ENCODE measurements around the gene TNRC6B.

- no peak for TF ChIP-seq POLR2AphosphoS5 (IDR thresholded peaks at IDR 0.05)
- no peak for TF ChIP-seq POLR2A (IDR thresholded peaks at IDR 0.05; ENCODE audit: low read depth)
- TF ChIP-seq CTCF (IDR thresholded peaks at IDR 0.05): no peak
- no peak for TF ChIP-seq EP300 (IDR thresholded peaks at IDR 0.05)
Observed at GRCh38 chr22:40305625-40306024, 127.9 kb downstream of the TNRC6B start.
